ENCODE results near the gene FRMPD4.
A peak's percentile ranks its signal among the peaks of the same experiment; 100 is the strongest.

Gene FRMPD4

DNA sequence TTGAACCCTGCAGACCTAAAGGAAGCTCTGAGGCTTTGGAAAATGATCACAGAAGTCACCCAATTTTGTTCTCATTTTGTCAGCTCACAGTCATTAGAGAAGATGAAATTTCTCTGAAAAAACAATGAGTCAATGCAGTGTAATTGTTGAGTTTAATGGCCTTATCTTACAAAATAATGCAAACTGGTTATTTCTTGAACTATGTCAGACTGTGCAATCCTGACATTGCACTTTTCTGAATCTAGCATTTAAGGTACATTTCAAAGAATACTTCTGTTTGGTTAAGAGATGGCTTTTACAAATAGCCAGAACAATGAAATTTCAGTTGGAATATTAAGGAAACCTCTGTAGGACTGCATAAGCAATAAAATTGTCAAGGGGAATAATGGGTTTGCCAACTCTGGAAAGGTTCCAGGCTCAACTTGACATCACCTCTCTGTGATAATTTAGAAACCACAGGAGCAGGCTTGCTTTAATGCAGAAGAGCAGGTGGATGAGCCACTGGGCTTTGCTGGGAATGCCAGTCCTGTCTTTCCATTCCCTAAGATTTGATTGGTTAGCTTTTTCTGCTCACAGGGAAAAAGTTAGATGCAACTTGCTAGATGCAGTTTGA lies 222.8 kb downstream of the FRMPD4 start:
- Mint-ChIP-seq H3K27me3 (no peaks in the 10 kb centered on the region), H3K36me3 (no peaks in the 10 kb centered on the region), H3K4me1 (no peaks in the 10 kb centered on the region), H3K4me3 (no peak overlapping the region), H3K9me3 (no peaks in the 10 kb centered on the region), H3K27ac (no peak overlapping the region)

DNA sequence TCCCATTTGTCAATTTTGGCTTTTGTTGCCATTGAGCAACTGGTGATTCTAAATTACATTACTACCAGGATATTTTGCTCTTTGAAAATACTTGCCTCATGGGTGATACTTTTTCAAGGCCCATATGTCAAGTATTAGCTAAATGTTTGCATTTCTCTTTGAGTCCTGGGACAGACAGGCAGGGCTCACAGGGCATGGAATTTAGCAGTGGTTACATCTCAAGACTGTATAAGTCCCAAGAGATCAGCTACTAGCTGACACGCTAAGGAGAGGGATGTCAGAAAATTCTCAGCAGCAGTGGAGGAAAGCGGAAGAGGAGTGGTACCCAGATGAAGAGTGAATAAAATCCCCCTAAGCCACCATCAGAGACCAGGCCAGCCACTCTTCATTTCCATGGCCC lies 224.9 kb downstream of the FRMPD4 start:
- Mint-ChIP-seq H3K9me3 (no peaks in the 10 kb centered on the region), H3K4me1 (no peaks in the 10 kb centered on the region), H3K27me3 (no peaks in the 10 kb centered on the region), H3K4me3 (no peak overlapping the region), H3K36me3 (no peaks in the 10 kb centered on the region), H3K27ac (no peak overlapping the region)

DNA sequence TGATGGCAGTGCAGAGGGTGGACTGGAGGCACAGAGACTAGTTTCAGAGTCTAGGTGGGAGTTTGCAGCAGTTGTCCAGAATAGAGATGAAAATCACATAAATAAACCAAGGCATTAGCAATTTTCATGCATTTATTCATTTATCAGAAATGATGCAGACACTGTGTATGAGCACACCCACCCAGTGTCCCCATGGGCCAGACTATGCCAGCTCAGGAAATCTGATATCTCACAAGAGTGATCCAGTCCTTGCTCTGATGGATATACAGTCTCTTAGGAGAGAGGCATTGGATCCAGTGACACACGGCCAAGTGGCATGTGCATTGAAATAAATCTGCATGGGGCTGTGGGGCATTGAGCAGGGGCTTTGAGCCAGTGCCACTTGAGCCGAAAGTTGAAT lies 228.2 kb downstream of the FRMPD4 start:
- Mint-ChIP-seq H3K4me1 (no peaks in the 10 kb centered on the region), H3K27ac (no peak overlapping the region), H3K36me3 (no peaks in the 10 kb centered on the region), H3K9me3 (no peaks in the 10 kb centered on the region), H3K4me3 (no peak overlapping the region), H3K27me3 (no peaks in the 10 kb centered on the region)

DNA sequence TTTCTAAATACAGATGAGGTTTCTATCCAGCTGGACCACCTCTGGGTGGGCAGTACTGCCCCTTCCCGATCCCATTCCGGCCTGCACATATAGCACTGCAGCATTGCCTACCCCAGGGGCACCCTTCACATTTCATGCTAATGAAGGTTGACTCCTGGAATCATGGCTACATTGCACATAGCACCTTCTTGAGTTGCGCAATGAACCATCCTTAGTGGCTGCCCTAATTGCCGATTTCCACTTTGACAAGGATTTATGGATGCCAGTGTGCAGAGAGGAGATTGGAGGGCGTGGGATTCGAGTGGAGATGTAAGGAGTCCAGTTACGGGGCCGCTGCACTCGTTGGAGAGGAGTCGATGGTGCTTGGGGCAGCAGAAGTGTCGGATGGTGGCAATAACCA lies 229.0 kb downstream of the FRMPD4 start:
- H3K27ac Mint-ChIP-seq: no peak overlapping the region
- no peaks in the 10 kb centered on the region for H3K9me3 Mint-ChIP-seq
- no peaks in the 10 kb centered on the region for H3K36me3 Mint-ChIP-seq
- no peak overlapping the region for H3K4me3 Mint-ChIP-seq
- no peaks in the 10 kb centered on the region for H3K4me1 Mint-ChIP-seq
- no peaks in the 10 kb centered on the region for H3K27me3 Mint-ChIP-seq

DNA sequence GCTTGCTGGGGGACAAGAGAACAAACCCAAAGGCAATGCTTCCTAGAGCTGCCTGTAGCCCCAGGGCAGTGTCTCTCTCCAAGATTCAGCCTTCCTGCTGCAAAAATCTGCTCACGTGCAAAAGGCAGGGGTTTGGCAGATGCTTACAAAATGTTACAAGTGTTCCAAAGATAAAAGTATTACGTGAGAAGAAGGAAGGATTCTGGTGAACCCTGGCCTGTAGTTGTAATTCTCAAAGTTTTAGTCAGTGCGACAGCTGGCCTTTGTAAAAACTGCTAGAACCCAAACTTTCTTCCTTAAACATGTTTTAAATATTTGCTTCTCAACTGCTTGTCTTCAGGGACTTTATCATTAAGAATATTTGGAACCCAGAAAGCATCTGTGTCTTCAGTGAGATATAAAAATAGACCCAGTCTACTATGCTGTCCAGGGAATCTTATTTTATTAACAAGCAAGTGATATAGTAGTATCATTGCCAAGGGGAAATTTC lies 232.3 kb downstream of the FRMPD4 start:
- Mint-ChIP-seq H3K9me3 (no peaks in the 10 kb centered on the region), H3K27me3 (no peaks in the 10 kb centered on the region), H3K36me3 (no peaks in the 10 kb centered on the region), H3K4me1 (no peaks in the 10 kb centered on the region), H3K27ac (no peak overlapping the region), H3K4me3 (no peak overlapping the region)

DNA sequence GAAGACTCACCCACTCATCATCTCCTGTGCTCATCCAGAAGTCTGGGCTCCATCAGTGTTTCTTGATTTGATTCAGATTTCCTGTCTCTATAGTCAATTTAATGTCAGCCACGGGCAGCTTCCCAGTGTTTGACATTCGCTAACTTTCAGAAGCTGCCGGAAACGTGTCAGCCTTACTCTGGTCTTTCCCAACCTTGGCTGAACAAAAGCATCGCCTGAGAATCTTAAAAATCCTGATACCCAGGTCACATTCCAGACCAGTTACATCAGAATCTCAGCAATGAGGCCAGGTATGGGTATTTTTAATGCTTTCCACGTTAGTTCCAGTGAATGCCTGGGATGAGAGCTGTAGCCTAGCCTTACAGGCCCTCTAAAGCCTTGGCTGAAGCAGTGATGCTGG lies 233.8 kb downstream of the FRMPD4 start:
- Mint-ChIP-seq H3K9me3 (no peaks in the 10 kb centered on the region), H3K4me1 (no peaks in the 10 kb centered on the region), H3K27me3 (no peaks in the 10 kb centered on the region), H3K4me3 (no peak overlapping the region), H3K27ac (no peak overlapping the region), H3K36me3 (no peaks in the 10 kb centered on the region)

DNA sequence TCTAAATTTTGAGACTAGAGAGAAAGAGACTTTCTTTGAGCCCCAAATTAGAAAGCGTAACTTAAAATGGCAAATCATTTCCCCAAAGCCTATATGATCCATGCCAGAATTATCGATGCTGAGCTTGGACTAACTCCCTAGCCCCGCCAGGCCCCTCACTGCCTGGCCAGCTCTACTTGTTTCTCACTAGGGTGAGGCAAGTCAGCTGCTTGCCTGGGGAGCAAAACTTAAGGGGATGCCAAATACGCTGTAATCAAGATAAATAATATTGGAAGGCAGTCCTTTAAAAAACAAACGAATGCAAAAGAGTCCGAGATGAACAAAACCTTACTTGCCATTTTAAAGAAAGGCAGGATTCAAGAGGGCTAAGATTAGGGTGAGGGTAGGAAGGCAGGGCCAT lies 236.0 kb downstream of the FRMPD4 start:
- Mint-ChIP-seq H3K9me3 (no peaks in the 10 kb centered on the region), H3K4me3 (no peak overlapping the region), H3K27ac (no peak overlapping the region), H3K27me3 (no peaks in the 10 kb centered on the region), H3K36me3 (no peaks in the 10 kb centered on the region), H3K4me1 (no peaks in the 10 kb centered on the region)

DNA sequence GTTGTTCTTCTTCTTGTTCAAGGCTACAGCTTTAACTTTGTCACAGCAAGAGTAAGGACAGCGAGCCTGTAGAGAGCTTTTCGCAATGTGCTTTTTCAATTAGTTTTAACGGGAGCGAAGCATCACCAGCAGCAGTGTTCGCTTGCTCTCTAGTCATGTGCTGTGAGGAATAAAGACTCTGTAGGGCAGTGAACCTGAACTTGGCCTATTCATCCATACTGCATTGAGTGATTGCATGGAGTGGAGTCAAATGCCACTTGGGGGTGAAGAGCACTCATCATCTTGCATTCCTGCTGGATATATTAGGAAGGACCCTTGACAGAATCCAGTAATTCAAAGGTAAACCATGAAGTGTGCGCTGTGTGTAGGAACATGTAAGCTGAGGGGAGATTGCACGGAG lies 240.0 kb downstream of the FRMPD4 start:
- no peak overlapping the region for H3K27ac Mint-ChIP-seq
- H3K36me3 Mint-ChIP-seq: no peaks in the 10 kb centered on the region
- no peaks in the 10 kb centered on the region for H3K9me3 Mint-ChIP-seq
- no peaks in the 10 kb centered on the region for H3K4me1 Mint-ChIP-seq
- no peak overlapping the region for H3K4me3 Mint-ChIP-seq
- no peaks in the 10 kb centered on the region for H3K27me3 Mint-ChIP-seq

DNA sequence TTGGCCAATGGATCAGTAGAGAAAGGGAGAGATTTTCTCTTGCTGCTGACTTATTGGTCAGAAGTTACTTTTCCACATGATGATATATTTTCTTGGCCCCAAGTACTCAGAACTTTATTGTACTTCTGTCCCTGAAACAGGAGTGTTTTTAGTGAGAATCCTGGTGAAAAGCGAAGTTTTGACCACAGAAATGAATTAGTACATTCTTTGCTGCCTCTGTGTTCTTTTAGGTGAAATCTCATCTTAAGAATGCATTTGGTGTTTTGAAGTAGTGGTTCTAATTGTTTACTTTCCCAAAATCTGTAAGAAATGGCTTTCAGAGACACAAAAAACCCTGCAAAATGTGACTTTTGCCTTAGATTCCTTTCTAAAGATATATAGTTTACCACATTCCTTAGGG lies 240.4 kb downstream of the FRMPD4 start:
- H3K4me1 Mint-ChIP-seq: no peaks in the 10 kb centered on the region
- H3K27ac Mint-ChIP-seq: no peak overlapping the region
- no peaks in the 10 kb centered on the region for H3K36me3 Mint-ChIP-seq
- no peak overlapping the region for H3K4me3 Mint-ChIP-seq
- no peaks in the 10 kb centered on the region for H3K9me3 Mint-ChIP-seq
- H3K27me3 Mint-ChIP-seq: no peaks in the 10 kb centered on the region

DNA sequence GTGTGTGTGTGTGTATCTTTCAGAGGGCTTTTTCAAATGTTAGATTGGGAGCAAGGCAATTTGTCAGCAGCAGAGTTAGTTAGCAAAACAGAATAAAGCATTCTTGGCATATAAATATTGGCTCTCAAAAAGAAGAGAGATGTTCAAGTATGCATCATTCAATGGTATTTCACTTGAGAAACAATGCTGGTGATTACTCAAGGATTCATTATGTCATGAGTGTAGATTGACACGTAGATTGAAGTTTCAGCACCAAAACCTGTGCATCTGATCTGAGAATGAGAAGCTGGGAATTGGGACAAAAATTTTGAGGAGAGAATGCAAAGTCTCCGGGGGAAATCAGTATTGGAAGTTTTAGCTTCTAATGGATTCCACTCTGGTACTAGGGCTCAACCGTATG lies 241.4 kb downstream of the FRMPD4 start:
- Mint-ChIP-seq H3K4me1 (no peaks in the 10 kb centered on the region), H3K27ac (no peak overlapping the region), H3K9me3 (no peaks in the 10 kb centered on the region), H3K27me3 (no peaks in the 10 kb centered on the region), H3K36me3 (no peaks in the 10 kb centered on the region), H3K4me3 (no peak overlapping the region)

DNA sequence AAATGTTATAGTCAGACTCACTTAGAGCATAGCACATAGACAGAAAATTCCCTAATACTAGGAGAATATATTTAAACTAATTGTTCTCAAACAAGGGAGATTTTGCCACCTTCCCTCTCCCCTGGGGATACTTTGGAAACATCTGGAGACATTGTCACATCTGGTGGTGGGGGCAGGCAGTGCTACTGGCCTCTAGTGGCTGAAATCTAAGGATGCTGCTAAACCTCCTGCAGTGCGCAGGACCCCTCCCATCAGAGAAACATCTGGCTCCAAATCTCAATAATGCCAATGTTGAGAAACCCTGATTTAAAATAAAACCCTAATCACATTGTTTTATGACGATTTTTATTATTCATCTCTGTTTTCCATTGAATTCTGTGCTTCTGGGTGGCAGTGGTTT lies 244.9 kb downstream of the FRMPD4 start:
- Mint-ChIP-seq H3K27ac (no peak overlapping the region), H3K9me3 (no peaks in the 10 kb centered on the region), H3K36me3 (no peaks in the 10 kb centered on the region), H3K4me1 (no peaks in the 10 kb centered on the region), H3K4me3 (no peak overlapping the region), H3K27me3 (no peaks in the 10 kb centered on the region)

DNA sequence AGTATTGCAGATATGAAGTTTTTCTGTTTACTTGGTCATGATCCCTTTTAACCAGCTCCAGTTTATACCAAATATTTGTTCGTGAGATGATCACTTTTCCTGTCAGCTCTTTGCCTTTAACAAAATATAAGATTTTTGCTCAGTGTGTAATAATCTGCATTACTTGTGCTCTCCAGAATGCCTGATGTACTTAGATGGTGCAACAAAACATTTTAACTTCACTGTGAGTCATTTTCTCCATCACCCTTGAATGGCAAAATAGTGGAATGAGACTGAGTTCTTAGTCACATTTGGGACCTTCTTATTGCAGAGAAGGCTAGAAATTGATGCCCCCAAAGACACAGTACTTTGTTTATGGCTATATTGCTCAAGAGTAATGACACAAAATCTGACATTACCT lies 252.0 kb downstream of the FRMPD4 start:
- no peaks in the 10 kb centered on the region for H3K27me3 Mint-ChIP-seq
- H3K36me3 Mint-ChIP-seq: no peaks in the 10 kb centered on the region
- H3K4me3 Mint-ChIP-seq: no peak overlapping the region
- no peaks in the 10 kb centered on the region for H3K4me1 Mint-ChIP-seq
- H3K27ac Mint-ChIP-seq: no peak overlapping the region
- H3K9me3 Mint-ChIP-seq: no peaks in the 10 kb centered on the region

DNA sequence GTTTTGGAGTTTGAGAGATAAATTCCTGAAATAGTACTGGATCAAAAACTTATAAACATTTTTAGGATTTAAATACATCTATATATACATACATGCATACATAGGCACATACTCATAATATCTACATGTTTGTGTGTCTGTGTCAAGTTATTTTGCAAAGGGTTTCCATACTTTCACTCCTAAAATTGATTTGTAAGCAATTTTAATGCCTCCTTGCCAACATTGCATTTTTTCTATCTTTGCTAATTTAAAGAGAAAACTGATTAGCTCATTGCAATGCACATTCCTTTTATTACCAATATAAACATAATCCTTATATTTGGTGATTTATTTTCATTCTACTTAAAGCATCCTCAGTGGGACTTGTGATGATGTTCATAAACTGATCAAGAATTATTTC lies 258.3 kb downstream of the FRMPD4 start:
- no peaks in the 10 kb centered on the region for H3K36me3 Mint-ChIP-seq
- H3K9me3 Mint-ChIP-seq: no peaks in the 10 kb centered on the region
- no peak overlapping the region for H3K27ac Mint-ChIP-seq
- H3K27me3 Mint-ChIP-seq: no peaks in the 10 kb centered on the region
- no peak overlapping the region for H3K4me3 Mint-ChIP-seq
- H3K4me1 Mint-ChIP-seq: no peaks in the 10 kb centered on the region

DNA sequence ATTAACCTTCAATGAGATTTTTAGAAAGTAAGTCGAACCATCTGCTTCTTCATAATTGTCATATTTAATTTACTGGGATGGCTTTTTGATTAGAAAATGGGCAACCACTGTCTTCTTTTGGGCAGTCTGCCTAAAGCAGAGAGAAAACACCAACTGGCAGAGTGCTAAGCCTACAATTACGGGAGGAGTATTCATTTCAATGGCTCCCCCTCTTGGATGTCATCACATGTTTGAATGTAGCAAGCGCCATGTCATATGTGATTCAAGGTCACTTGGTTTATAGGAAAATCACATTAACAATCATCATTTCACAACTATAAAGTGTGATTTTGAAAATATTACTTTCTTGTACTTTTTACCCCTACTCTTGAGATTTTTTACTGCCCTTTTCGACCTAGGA lies 261.9 kb downstream of the FRMPD4 start:
- Mint-ChIP-seq H3K4me1 (no peaks in the 10 kb centered on the region), H3K4me3 (no peak overlapping the region), H3K36me3 (no peaks in the 10 kb centered on the region), H3K27ac (no peak overlapping the region), H3K9me3 (no peaks in the 10 kb centered on the region), H3K27me3 (no peaks in the 10 kb centered on the region)

DNA sequence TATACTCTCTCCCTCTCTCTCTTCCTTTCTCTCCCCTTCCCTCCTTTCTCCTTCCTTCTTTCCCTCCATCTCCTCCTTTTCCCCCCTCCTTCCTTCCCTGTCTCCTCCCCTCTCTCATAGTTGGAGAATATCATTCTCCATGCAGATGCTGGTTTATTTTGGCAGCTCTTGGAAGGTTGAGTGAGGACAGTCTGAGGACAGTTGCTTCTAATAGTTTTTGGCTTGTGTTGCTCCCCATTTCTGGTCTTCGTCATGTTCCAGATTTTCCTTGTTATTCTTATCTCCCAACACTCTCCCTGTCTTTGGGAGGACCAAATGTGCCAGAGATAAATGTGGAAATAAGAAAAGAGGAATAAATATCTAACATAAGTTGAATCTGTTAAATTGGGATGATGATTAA lies 263.0 kb downstream of the FRMPD4 start:
- no peak overlapping the region for H3K27ac Mint-ChIP-seq
- H3K27me3 Mint-ChIP-seq: no peaks in the 10 kb centered on the region
- no peaks in the 10 kb centered on the region for H3K4me1 Mint-ChIP-seq
- H3K4me3 Mint-ChIP-seq: no peak overlapping the region
- H3K9me3 Mint-ChIP-seq: no peaks in the 10 kb centered on the region
- no peaks in the 10 kb centered on the region for H3K36me3 Mint-ChIP-seq

DNA sequence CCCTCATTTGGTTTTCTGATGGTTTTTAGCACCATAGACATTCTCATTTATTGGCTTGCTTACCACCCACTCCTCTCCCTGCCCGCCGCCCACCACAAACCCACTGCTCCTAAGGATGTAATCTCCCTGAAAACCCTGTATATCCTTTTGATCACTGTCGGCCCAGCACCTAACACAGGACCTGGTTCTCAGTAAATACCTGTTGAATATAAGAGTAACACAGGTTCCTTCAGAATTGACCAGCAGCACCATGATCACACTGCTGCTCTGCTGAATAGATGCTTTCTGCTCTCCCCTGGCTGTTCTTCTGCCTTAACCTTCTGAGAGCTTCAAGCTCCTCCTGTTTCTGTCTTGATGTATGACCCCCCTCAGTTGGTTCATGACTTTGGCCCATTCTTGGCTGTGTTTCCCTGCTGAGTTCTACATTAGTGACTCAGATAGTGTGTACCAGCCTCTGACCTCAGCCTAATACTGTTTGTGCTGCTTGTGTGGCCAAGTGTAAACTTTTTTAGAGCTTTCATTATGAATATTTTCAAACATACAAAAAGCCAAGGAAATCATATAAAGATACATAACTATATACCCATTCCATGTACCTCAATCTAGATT lies 265.3 kb downstream of the FRMPD4 start:
- Mint-ChIP-seq H3K4me3 (no peak overlapping the region), H3K27ac (peak overlapping the region; percentile 20), H3K36me3 (no peaks in the 10 kb centered on the region), H3K27me3 (no peaks in the 10 kb centered on the region), H3K4me1 (no peaks in the 10 kb centered on the region), H3K9me3 (no peaks in the 10 kb centered on the region)

DNA sequence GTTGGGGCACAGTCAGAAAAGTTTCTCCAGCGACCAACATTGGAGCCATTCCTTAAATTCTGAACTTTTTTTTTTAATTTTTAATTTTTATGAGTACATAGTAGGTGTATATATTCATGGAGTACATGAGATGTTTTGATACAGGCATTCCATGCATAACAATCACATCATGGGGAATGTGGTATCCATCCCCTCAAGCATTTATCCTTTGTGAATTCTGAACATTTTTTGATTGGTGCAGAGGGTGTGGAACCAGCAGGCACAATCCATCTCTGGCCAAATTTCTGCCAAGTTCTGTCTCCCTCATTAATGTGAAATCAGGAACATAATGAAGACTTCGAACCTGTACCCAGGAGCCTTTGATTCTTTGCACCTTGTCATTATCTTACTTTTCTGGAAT lies 267.0 kb downstream of the FRMPD4 start:
- no peaks in the 10 kb centered on the region for H3K27me3 Mint-ChIP-seq
- no peak overlapping the region for H3K27ac Mint-ChIP-seq
- H3K4me3 Mint-ChIP-seq: no peak overlapping the region
- H3K9me3 Mint-ChIP-seq: no peaks in the 10 kb centered on the region
- H3K4me1 Mint-ChIP-seq: no peaks in the 10 kb centered on the region
- no peaks in the 10 kb centered on the region for H3K36me3 Mint-ChIP-seq
